Metanephros (tissue), 2 donors: Measurements from ENCODE around the gene SERPINC1. TPM values are rescaled to one million over a fixed set of nuclear protein-coding genes. Genes with fewer than 3 reads are reported as not detected.

ENCODE experiments used
- small RNA-seq: library from RNA; depleted of rRNA; stranded (forward); fragments of <200 nt; gene quantifications from one replicate; pipeline ENCODE3, GENCODE V24; 2014; ENCODE audit warnings: low replicate concordance
- total RNA-seq: library from RNA; depleted of rRNA; stranded (reverse); fragments of >200 nt; gene quantifications from one replicate; pipeline ENCODE4 v1.2.3, GENCODE V29; 2014

The SERPINC1 gene
- total RNA-seq: not detected

DNA sequence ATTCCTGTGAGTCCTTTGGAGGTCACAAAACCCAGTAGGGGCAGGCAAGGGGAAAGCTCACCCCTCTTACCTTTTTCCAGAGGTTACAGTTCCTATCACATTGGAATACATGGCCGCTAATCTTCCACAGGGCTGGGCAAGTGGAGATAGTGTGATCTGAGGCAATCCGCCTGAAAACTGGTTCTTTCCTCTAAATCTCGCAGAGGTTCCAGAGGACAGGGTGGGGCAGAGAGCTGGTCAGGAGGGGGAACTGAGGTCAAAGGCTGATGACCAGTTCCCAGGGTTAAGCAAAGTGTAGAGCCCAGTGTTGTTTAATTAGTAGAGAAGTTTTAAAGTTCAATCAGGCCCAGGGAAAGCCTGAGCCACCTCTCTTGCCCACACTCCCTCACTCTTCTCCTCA is at the start of gene SERPINC1:
SERPINC1 (minus strand) TSS at position 179 of the 400 bp plus-strand sequence; CDS start at position 111, 68 bp downstream.

DNA sequence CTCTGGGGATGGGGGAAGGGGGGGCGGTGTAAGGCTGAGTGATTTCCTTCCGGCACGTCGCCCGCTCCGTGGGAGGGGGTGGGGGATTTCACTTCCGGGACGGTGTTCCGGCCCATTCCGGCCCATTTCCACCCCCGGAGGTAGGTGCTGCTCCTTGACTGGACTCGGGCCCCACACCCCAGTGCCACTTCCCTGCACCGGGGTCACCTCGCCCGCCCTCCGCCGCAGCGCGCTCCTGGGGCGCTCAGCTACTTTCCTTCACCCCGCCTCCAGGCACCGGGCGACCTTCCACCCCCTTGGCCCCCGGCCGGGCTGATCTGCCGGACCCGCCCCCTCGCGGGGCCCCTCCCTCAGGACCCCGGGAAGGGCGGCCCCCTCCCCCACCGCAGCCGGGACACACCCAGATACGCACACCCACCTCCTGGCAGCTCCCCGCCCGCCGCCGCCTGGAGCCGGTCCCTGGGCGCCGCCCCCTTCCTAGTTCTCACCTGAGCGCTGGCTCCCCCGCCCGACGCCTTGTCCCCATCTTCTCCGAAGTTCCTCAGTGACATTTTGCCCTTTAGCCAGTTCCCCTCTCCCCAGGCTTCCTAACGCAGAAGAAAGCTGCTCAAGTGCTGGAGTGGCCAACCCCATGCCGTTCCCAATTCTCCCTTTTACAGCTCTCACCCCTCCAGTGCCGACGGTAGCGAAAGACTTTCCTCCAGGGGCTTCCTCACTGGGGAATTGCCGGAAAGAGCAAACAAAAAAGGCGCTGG is 48.7 kb downstream of the SERPINC1 start, which contains the start of gene ZBTB37:
ZBTB37 (plus strand) TSS at position 115 of the 755 bp plus-strand sequence. CDS start 1,846 bp downstream, outside the sequence.

DNA sequence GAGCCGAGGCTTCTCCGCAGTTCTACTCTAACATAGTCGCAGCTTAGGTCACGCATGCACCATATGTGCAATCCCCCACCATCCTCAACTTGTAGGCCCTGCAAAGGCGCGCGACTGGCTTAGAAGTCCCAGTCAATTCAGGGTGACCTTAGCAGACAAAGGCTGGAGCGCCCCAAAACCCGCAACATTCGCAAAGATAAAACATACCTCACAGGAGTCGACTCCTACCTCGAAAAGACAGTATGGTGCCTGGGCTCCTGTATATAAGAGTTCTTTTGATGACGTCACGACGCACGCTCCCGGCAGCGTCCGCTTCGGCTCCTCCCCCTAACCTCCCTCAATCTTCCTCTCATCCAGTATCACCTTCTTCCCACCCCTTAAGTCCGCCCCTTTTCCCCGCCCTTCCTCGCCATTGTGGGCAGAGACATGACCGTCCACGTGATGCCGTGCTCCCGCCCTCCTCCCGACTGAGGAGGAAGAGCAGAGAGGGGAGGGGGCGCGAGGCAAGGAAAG is 49.3 kb downstream of the SERPINC1 start, which contains the start of gene GAS5:
GAS5 (minus strand) TSS at position 237 of the 513 bp plus-strand sequence.

Small RNAs within 50 kb of the gene (small RNA-seq; reads per million reads assigned to genes)
- not detected for gene RNA5SP67

Other genes with a start within 250 kb of the SERPINC1 start
- gene ANKRD45, start 247.5 kb downstream of the SERPINC1 start, total RNA-seq: 3.5 TPM
- gene KLHL20, start 202.3 kb downstream of the SERPINC1 start, total RNA-seq: 25.5 TPM
- gene DARS2, start 92.7 kb downstream of the SERPINC1 start, total RNA-seq: 18.0 TPM
- 9.8 TPM for gene CENPL, start 92.4 kb downstream of the SERPINC1 start, total RNA-seq
- gene GAS5, start 49.3 kb downstream of the SERPINC1 start, total RNA-seq: 263 TPM
- gene ZBTB37, start 48.9 kb downstream of the SERPINC1 start, total RNA-seq: 24.8 TPM
- gene RC3H1, start 105.0 kb upstream of the SERPINC1 start, total RNA-seq: 26.3 TPM
- 59.7 TPM for gene RABGAP1L, start 242.2 kb upstream of the SERPINC1 start, total RNA-seq